Measurements from ENCODE around the gene TIMM17A.

GRCh38 chr1:201918343-201918742 lies 37.0 kb upstream of the TIMM17A start:
- TF ChIP-seq CTCF (IDR thresholded peaks at IDR 0.05) (no peak), POLR2A (IDR thresholded peaks at IDR 0.05) (no peak)
